Stimulated activated naive CD8-positive, alpha-beta T cell treated with anti-CD3 and anti-CD28 coated beads, Interleukin-15, amount 100 ng/mL, for 72 hours (primary cell): ENCODE measurements around the gene EME2.

Experiments
- ATAC-seq: fragments of 150-1000 bp; cut with Tn5 transposase; 2 replicates; pipeline ENCODE4 v1.10.0; 2021; ENCODE audit warnings: mild to moderate bottlenecking, moderate library complexity
- DNase-seq, 2 donors: peaks; one replicate each; pipeline ENCODE4 v3.0.0; 2021 to 2022
- H3K27ac Mint-ChIP-seq, 2 donors: one replicate each; pipeline ENCODE4 v1.8.0; 2022; ENCODE audit warnings: mild to moderate bottlenecking in 2 of 2, mixed read lengths in 2 of 2, moderate library complexity in 2 of 2
- H3K27me3 Mint-ChIP-seq: one replicate; pipeline ENCODE4 v1.8.0; 2022; ENCODE audit warnings: mixed read lengths
- H3K4me1 Mint-ChIP-seq: one replicate; pipeline ENCODE4 v1.8.0; 2022; ENCODE audit warnings: mild to moderate bottlenecking, mixed read lengths
- H3K4me3 Mint-ChIP-seq, 2 donors: one replicate each; pipeline ENCODE4 v1.8.0; 2022; ENCODE audit warnings: mild to moderate bottlenecking in 2 of 2, mixed read lengths in 2 of 2, moderate library complexity in 1 of 2
- H3K9me3 Mint-ChIP-seq, 2 donors: one replicate each; pipeline ENCODE4 v1.8.0; 2022; ENCODE audit warnings: mixed read lengths in 2 of 2

EME2 gene

DNA sequence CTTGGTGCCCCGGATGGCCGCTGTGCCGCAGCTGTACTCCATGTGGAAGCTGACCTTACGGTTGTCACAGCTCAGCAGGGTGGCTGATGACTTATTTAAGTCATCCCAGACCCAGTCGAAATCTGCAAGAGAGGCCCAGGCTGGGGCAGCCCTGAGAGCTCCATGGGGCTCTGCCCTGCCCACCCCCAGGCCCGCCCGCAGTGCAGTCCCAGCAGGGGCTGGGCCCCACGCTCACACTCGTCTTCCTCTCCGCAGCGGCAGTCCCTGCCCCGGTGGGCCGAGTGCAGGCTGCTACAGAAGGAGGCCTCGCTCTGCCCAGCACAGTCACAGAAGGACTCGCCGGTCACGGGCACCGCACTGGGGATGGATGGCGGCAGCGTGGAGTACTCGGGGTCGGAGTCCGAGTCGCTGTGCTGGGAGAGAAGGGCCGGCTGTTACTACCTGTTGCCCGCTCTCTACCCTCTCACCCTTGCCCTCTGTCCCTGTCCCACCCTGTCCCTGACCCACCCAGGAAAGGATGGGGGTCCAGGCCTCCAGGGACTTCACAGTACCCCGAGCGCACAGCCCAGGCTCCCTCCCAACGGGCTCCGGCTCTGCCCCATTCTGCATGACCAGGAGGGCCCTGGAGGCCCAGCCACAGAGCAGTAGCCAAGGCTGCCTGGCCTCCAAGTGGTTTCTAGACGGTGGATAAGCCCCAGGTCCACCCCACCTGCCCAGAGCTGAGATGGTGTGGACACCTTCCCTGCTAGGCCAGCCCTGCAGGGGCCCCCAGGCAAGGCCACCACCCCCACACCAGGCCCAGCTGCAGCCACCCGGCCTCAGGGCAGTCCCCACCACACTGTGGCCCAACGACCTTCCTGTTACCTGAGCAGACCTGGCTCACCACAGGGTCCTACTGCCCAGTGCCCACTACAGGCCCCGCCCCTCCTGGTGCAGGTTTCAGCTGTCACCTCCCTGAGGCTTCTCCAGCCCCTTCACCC, 5.9 kb downstream of the EME2 start:
- ATAC-seq (no peak), DNase-seq (no peak)
- Mint-ChIP-seq H3K27ac (no peak overlapping the region), H3K27me3 (no peaks in the 10 kb centered on the region), H3K4me1 (peaks cover 27% of the 10 kb centered on the region), H3K4me3 (no peak overlapping the region), H3K9me3 (no peaks in the 10 kb centered on the region)

DNA sequence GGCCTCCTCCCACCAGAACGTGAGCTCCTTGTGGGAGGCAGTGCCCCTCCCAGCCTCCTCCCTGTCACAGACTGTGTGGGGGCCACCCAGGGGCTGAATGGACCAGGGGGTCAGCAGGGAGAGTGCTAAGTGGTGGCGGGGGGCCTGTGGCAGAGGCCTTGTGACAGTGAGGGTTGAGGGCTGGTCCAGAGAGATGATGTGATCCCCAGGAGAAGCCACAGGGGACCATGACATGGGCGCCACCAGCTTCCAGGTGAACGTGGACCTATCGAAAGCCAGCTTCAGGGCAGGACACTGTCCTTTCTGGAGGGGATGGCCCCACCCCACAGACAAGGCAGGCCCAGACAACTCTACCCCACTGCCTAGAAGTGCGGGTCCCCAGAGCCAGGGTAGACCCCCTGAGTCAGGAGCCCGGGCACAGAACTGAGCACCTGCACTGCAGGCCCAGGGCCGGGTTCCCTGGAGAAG, 6.7 kb downstream of the EME2 start:
- no peak overlapping the region for H3K27ac Mint-ChIP-seq

DNA sequence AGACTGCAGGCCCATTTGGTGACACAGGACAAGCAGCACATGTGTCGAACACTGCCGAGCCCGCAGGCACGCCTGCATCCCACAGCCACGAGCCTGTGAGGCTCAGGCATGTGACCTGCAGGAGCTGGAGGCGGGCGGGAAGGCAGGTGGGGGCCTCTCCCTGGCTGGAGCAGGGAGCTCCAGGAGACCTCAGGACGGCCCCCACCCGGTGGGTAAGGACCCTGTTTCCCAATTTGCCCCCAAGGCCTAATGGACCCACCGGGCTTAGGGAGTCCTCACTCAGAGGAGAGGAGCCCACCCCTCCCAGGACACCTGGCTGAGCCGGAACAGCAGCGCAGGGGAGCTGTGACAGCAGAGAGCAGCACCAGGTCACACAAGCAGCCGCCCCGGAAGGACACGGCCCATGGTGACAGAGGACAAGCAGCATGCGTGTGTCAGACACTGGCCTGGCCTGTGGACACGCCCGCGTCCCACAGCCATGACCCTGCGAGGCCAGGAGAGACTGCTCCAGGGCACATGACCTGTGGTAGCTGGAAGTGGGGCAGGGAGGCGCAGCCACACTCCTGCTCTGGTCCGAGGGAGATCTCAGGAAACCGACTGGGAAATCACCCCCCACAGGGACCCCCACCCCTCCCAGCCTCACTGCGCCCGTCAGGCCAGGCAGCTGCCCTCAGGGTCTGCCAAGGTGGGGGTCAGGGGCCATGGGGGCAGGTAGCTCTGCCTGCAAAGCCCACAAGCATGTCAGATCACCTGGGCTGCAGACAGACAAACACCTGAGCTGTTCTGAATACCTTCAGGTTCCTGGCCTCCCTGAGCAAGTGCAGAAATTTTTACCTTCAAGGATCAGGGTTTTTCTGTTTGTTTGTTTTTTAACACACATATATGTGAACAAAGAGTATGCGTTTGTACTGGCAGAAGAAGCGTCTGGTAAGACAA, 7.4 kb downstream of the EME2 start:
- no peak for DNase-seq
- Mint-ChIP-seq H3K9me3 (no peaks in the 10 kb centered on the region), H3K4me3 (peak overlapping the region; percentile 21 to 35), H3K4me1 (peaks cover 28% of the 10 kb centered on the region), H3K27me3 (no peaks in the 10 kb centered on the region), H3K27ac (peak overlapping the region in 1 of 2 donors; percentile 27)
- no peak for ATAC-seq

More for the DNA sequence above, 6.7 kb downstream of the EME2 start:
- no peaks in the 10 kb centered on the region for H3K27me3 Mint-ChIP-seq
- no peaks in the 10 kb centered on the region for H3K9me3 Mint-ChIP-seq
- H3K4me1 Mint-ChIP-seq = peaks cover 29% of the 10 kb centered on the region
- H3K4me3 Mint-ChIP-seq = no peak overlapping the region
- ATAC-seq = no peak
- DNase-seq = no peak

DNA sequence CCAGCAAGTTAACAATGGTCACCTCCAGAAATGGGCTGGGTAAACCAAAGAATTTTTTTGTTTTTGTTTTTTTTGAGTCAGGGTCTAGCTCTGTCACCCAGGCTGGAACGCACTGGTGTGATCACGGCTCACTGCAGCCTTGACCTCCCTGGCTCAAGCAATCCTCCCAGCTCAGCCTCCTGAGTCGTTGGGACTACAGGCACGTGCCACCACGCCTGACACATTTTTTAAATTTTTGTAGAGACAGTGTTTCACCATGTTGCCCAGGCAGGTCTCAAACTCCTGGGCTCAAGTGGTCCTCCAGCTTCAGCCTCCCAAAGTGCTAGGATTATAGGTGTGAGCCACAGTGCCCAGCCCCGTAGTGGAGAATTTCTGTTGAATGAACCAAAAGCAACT, 8.1 kb downstream of the EME2 start:
- ATAC-seq = no peak
- Mint-ChIP-seq H3K27ac (no peak overlapping the region), H3K4me3 (peak overlapping the region in 1 of 2 donors; percentile 88), H3K27me3 (no peaks in the 10 kb centered on the region), H3K4me1 (peaks cover 32% of the 10 kb centered on the region), H3K9me3 (no peaks in the 10 kb centered on the region)
- no peak for DNase-seq

DNA sequence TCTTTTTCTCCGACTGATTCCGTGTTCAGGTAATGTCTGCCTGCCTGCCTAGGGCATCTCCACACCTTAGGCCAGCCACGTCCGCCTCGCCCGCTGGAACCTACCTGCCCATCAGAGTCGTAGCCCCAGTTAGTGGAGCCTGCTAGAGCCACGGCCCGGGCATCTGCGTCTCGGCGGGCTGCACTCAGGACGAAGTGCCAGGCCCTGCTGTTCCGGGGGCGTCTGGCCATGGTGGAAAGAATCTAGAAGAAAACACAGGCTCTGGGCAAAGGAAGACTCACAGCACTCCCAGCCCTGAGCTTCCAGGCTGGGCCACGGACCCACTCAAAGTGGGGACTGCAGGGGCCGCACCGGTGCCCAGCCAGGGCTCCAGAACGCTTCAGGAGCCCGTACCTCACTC, 8.6 kb downstream of the EME2 start:
- H3K27me3 Mint-ChIP-seq = no peaks in the 10 kb centered on the region
- peaks cover 34% of the 10 kb centered on the region for H3K4me1 Mint-ChIP-seq
- DNase-seq (no peak), ATAC-seq (no peak)
- H3K4me3 Mint-ChIP-seq = peak overlapping the region; percentile 78 to 88
- H3K9me3 Mint-ChIP-seq = no peaks in the 10 kb centered on the region
- peak overlapping the region; percentile 44 to 63 for H3K27ac Mint-ChIP-seq

DNA sequence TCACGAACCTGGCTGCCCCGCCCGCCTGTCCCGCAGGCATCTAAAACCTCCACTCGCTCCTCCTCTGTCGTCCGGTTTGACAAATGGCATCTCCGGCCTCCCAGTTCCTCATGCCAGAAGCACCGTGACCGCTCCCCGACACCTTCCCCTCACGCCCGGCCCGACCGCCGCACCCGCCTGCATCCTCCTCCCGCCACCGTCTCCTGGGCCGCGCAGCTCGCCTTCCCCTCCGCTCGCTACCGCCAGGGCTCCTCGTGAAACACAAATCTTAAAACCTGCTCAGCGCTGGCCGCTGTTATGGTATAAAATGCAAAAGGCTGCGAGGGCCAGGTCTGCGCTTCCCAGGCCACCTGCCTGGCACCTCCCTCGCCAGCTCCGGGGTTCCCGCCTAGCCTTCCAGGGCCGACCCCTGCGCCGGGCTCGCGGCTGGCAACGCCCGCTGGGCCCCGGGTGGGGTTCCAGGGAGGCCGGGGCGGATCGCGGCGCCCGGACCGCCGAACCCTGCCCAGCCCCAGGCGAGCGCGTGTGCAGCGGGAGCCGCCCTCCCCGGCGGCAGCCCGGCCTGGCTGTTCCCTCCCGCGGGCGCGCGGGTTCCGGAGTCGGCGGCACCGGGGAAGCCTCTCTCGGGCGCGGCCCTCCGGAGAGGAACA, 9.3 kb downstream of the EME2 start:
- Mint-ChIP-seq H3K9me3 (no peaks in the 10 kb centered on the region), H3K4me3 (peak overlapping the region; percentile 88 to 92), H3K27me3 (no peaks in the 10 kb centered on the region), H3K27ac (peak overlapping the region; percentile 44 to 63), H3K4me1 (peaks cover 34% of the 10 kb centered on the region)
- DNase-seq = peak; percentile 41 to 49
- peak; percentile 25 for ATAC-seq

DNA sequence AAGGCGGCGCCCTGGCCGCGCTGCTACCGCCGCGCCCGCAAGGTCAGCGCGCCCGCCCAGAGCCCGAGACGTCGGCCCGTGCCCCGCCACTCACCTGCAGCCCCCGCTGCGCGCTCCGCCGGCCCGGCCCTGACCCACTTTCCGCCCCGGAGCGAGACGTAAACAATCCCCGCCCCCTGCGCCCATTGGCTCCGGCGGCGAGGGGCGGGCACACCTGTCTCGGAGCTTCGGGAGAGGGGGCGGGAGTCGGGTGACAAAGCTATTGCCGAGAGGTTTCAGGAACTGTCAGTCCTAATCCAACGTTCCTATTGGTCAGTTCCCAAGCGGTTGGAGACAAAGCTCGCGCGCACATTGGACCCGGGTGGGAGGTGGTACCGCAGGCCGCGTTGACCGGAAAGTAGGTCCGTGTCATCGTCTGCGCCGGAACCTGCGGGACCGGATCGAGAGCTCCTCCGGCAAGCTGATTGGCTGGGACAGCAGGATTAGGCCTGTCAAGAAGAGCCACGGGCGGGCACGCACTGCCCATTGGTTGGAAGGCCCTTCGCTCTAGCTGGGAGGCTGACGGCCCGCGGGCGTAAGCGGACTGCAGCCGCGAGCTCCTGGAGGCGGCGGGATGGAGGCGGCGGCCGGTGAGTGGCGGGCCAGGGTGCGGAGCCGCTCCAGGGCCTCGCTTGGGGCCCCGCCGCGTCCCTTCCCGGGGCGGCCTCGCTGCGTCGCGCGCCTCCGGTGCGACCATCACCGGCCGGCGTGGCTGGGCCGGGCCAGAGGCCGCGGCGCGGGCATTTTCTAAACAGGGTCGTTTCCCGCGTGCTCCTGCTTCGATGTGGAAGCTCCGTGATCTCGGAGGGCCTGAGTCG, 10.0 kb downstream of the EME2 start, which contains the start of the genes NUBP2 and SPSB3:
Gene NUBP2 (plus strand): TSS at position 553 of the 857 bp plus-strand sequence. CDS start 61 bp downstream, at position 614.
Gene SPSB3 (minus strand): TSS at position 164 of the 857 bp plus-strand sequence. CDS start 1,088 bp downstream, outside the sequence.
- H3K27me3 Mint-ChIP-seq = no peaks in the 10 kb centered on the region
- DNase-seq = peak; percentile 98 to 100
- H3K4me1 Mint-ChIP-seq = peaks cover 34% of the 10 kb centered on the region
- no peaks in the 10 kb centered on the region for H3K9me3 Mint-ChIP-seq
- H3K4me3 Mint-ChIP-seq = peak within 1 kb of the TSS; percentile 90 to 92
- ATAC-seq = peak; percentile 93
- peak within 1 kb of the TSS; percentile 78 to 94 for H3K27ac Mint-ChIP-seq

DNA sequence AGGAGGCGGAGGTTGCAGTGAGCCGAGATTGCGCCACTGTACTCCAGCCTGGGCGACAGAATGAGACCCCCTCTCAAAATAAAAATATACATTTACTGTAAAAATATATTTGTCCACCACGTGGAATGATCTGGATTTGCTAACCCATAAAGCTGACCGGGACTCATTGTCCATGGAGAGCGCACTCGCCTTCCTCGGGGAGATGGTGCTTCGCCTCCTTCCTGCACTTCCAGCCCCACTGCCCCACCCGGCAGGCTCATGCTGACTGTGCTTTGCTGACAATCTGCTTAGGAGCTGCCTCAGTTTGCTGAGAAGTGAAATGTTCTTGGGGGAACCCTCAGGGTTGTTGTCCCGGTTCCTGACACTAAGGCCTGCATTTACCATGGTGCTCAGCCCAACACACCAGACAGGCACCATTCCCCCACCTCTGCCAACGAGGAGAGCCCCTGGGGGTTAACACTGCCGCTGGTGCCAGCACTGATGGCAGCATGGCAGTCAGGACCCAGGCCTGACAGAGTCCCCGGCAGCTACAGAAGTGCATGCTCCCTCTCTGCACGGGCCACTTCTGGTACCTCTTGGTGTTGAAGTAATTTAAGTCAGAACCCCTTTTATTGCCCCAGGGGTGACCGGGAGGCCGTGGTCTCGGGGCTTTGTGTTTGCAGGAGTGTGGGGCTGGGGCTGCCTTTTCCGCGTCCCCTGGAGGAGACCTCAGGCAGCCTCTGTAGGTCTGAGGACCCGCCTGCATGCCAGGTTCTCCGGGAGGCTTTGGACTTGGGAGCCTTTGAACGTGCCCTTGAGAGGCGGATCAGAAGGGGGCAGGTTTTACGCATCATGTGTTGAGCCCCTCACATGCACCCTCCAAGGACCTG, 12.6 kb downstream of the EME2 start:
- no peak for DNase-seq
- no peak overlapping the region for H3K27ac Mint-ChIP-seq
- H3K4me1 Mint-ChIP-seq = peaks cover 40% of the 10 kb centered on the region
- no peaks in the 10 kb centered on the region for H3K9me3 Mint-ChIP-seq
- ATAC-seq = no peak
- no peaks in the 10 kb centered on the region for H3K27me3 Mint-ChIP-seq
- peak overlapping the region; percentile 45 to 60 for H3K4me3 Mint-ChIP-seq

DNA sequence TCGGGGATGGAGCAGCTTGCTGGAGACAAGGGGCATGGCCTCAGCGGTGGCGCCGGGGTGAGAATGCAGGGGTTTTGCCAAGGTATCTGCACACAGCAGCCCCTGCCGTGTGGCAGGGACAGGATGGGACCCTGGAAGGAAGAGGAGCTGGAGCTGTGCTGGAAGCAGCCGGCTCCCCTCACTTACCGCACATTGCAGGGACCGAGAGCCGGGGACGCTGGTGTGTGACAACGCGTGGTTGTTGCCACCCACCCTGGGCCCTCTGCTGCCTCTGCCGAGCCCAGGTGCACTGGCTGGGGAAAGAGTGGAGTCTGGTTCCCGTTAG, 13.2 kb downstream of the EME2 start:
- ATAC-seq = no peak
- Mint-ChIP-seq H3K4me1 (peaks cover 40% of the 10 kb centered on the region), H3K9me3 (no peaks in the 10 kb centered on the region), H3K27me3 (no peaks in the 10 kb centered on the region), H3K27ac (no peak overlapping the region), H3K4me3 (no peak overlapping the region)
- DNase-seq = no peak

DNA sequence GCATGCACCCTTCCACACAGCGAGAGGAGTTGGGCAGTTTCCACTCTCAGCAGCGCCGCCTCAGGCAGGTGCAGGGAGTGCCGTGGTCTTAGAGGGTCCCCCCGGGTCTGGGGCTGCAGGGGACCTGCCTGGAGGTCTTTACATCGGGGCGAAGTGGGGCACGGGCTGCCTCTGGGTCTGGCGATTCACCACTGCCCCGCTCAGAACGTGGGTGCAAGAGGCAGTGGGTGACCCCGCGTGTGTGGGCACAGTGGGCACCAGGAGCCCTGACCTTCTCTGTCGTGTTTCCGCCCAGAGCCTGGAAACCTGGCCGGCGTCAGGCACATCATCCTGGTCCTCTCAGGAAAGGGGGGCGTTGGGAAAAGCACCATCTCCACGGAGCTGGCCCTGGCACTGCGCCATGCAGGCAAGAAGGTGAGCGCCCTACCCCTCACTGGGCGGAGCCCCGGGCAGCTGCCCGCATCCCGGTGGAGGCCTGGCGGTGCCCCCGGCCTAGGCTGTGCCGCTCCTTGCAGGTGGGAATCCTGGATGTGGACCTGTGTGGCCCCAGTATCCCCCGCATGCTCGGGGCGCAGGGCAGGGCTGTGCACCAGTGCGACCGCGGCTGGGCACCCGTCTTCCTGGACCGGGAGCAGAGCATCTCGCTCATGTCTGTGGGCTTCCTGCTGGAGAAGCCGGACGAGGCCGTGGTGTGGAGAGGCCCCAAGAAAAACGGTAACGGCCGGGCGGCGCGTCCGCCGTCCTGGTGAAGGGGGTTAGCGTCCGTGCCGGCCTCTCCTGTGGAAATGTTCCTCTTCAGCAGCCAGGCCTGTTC, 13.8 kb downstream of the EME2 start:
- no peak overlapping the region for H3K27ac Mint-ChIP-seq
- peaks cover 34% of the 10 kb centered on the region for H3K4me1 Mint-ChIP-seq

DNA sequence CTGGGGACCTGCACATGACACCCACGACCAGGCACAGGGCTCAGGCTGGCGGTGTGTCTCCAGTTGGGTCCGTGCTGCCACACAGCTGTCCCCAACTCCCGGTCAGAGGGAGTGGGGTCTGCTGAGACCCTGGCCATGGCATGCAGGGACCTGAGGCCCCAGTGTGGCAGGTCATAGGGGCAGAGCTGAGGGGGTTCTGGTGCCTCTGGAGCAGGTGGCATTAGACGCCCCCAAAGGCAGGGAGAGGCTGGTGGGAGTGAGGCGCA, 14.4 kb downstream of the EME2 start:
- DNase-seq = no peak
- no peak overlapping the region for H3K4me3 Mint-ChIP-seq

More for the DNA sequence above, 13.8 kb downstream of the EME2 start:
- Mint-ChIP-seq H3K27me3 (no peaks in the 10 kb centered on the region), H3K9me3 (no peaks in the 10 kb centered on the region), H3K4me3 (no peak overlapping the region)
- no peak for ATAC-seq
- DNase-seq = no peak

DNA sequence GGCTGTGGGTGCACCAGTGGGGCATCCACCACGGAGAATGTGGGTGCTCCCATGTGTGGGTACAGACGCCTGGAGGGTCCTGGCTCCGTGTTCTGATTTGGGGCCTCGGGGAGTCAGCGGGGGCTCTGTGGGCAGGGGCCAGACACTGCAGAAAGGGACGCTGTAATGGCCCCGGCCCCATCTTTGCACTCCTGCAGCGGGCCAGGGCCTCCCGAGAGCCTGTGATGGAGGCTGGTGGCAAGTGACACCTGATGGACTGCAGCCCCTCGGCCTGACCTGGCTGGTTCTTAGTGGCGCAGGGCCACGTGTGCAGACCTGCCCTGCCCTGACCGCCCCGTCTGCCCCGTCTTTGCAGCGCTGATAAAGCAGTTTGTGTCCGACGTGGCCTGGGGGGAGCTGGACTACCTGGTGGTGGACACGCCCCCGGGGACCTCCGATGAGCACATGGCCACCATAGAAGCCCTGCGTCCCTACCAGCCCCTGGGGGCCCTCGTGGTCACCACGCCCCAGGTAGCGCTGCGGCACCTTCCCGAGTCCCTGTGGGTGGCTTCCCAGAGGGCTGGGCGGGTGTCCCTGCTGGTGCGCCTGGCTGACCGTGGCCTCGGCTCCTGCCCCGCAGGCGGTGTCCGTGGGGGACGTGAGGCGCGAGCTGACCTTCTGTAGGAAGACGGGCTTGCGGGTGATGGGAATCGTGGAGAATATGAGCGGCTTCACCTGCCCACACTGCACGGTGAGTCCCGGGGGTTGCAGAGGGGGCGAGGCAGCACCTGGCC, 14.9 kb downstream of the EME2 start:
- no peak overlapping the region for H3K27ac Mint-ChIP-seq
- no peaks in the 10 kb centered on the region for H3K27me3 Mint-ChIP-seq
- DNase-seq (peak in 1 of 2 donors; percentile 10), ATAC-seq (no peak)
- no peak overlapping the region for H3K4me3 Mint-ChIP-seq
- H3K4me1 Mint-ChIP-seq = peaks cover 28% of the 10 kb centered on the region
- no peaks in the 10 kb centered on the region for H3K9me3 Mint-ChIP-seq

More for the DNA sequence above, 14.4 kb downstream of the EME2 start:
- Mint-ChIP-seq H3K9me3 (no peaks in the 10 kb centered on the region), H3K27ac (no peak overlapping the region), H3K27me3 (no peaks in the 10 kb centered on the region), H3K4me1 (peaks cover 28% of the 10 kb centered on the region)
- ATAC-seq = no peak
